Left forelimb (tissue), 1 donor: ENCODE measurements around the gene USP34.
"Not testable (repeated sequence)": the region's sequence is repeated elsewhere in the genome, so short reads cannot be mapped to it uniquely, and the experiment has no call there.

Source experiments
- DNase-seq: peaks from one replicate; pipeline ENCODE4 v3.0.0-alpha.2; 2018; ENCODE audit warnings: low spot score

USP34 gene

DNA sequence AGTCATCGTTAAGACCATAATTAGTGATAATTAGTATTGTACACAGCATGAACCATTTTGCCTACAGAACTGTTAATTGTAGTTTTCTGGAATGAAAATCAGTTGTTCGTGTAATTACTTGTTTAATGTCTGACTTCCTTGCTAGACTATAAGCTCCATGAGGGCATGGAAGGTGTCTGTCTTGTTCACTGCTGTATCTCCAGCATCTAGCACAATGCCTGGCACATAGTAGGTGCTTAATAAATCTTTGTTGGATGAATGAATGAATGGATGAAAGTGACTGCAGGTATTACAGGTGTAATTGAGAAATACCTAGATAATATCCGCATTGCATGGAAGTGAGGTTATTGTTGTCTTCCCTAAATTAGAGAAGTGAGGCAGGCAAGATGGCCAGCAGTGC, 287.1 kb downstream of the USP34 start:
- no peak for DNase-seq

DNA sequence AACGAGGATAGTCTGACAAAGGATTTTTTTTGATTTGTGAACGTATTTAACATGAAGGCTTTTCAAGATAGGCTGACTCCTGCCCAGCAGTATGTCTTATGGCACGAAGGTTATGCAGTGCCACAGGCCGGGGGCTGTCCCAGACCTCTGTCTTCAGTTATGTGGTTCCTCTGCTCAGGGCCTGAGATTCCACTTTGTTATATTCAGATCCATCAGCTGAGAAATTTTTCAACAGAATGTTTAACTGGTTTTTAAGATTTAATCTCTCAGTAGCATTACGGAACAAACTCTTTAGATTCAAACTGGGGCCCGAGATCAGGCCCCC, 288.9 kb downstream of the USP34 start:
- no peak for DNase-seq

DNA sequence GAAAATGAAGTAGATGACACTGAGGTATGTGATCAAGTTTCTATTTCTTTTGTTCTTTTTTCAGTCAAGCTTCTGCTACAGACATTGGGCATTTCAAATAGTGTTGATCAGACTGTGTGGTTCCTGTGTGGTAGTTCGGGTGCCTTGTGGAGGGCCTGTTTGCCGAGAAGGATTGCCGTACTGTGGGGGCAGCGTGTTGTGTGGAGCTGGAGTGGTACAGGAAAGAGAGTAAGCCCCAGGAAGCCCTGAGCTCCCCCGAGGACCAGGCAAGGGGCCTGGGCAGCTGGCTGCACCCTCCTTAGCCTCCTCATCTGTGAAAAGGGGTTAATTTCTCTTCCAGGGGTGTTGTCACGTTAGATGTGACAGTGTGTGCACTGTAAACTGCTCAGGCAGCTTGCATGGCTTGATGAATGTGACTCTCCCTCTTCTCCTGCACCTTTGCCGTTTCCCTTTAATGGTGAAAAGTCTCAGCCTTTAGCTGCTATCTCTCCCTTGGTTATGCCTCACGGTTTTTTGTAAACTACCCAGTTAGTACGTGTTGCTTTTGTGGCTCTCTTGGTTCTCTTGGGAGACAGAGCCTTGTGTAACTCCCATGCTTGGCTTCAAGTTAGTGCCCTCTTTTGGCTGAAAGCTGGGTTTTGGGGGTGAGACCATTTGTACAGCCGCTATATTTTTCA, 289.4 kb downstream of the USP34 start:
- DNase-seq = no peak

DNA sequence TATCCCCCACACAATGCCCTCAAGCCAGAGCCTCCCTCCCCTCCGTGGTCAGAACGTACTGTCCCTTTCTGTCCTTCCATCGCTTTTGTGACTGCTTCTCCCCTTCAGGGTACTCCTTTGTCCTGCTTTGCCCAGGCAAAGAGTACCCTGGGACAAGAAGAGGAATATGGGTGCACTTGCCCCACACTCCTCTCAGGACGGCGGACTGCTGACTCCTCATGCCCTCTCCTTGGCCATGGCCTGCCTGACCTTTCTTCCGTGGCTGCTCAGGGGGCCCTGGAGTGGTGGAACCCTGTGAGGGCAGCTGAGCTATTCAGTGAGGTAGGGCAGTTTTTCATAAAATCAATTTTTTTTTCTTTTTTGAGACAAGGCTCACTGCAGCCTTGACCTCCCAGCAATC, 290.2 kb downstream of the USP34 start:
- DNase-seq = no peak

DNA sequence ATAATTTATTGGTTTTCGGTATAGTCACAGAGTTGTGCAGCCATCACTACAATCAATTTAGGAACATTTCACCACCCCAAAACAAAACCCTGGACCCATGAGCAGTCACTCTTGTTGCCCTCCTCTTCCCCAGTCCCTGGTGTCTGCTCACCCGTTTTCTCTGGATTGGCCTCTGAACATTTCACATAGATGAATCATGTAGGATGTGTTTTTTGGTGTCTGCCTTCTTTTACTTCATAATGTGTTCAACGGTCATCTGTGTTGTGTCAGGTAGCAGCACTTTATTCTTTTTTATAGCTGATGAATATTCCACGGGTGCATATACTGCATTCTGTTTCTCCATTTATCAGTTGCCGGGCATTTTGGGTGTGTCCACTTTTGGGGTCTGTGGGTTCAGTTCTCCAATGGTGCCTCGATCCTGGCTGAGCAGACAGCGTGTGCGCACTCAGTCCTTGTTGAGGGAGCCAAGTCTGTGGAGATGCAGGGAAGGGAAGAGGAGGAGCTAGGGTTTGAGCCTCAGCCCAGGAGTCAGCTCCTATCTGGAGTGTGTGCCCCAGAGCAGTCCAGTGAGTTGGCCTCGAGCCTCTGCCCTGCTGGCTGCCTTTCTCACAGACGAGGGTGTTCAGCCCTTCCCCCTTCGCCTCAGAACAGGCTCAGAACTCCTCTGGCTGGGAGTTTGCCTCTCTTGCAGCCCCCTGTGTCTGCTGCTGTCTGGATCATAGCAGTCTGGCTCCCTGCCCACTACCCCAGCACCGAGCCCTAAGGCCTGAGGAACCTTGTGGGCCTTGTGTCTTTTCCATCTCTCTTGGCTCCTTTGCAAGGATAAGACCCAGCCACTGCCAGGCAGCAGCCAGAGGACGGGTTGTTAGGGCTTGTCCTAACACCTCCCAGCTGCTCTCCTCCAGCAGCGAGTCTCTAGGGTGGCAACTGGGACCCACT, 290.9 kb downstream of the USP34 start:
- DNase-seq = no peak

DNA sequence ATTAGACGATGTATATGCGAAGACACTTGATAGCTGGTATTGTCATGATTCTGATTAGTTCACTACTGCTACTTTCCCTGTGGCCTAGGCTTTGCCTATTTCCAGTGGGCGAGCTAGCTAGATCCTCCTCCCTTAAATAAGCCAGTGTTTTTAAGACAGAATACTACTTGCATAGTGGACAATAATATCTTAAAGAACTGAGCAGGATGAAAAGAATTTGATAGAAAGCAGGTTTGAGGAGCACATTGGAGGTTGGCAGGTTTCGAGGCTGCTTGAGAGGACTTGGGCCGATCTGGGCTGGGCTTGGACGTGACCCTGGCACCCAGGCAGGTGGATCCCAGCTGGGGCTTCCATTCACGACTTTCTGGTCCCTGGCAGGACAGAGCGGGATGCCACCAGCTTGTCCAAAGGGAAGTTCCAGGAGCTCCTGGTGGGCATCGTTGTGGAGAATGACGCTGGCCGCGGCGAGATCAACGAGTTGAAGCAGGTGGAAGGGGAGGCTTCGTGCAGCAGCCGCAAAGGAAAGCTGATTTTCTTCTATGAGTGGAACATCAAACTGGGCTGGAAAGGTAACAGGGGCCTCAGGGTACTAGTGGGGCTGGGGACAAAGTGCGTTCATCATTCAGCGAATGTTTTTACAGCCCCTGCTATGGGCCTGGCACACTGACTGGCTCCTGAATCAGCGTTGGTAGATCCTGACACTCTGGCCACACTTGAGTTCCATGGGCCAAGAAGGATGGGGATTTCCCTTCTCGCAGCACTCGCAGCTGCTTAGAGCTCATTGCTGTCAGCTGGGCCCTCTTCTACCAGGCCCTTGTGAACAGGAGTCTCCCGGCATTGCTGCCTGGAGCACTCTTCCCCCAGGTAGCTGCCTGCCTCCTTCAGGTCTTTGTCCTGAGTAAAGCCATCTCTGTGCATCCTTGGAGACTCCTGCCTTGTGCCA, 292.0 kb downstream of the USP34 start:
- no peak for DNase-seq

DNA sequence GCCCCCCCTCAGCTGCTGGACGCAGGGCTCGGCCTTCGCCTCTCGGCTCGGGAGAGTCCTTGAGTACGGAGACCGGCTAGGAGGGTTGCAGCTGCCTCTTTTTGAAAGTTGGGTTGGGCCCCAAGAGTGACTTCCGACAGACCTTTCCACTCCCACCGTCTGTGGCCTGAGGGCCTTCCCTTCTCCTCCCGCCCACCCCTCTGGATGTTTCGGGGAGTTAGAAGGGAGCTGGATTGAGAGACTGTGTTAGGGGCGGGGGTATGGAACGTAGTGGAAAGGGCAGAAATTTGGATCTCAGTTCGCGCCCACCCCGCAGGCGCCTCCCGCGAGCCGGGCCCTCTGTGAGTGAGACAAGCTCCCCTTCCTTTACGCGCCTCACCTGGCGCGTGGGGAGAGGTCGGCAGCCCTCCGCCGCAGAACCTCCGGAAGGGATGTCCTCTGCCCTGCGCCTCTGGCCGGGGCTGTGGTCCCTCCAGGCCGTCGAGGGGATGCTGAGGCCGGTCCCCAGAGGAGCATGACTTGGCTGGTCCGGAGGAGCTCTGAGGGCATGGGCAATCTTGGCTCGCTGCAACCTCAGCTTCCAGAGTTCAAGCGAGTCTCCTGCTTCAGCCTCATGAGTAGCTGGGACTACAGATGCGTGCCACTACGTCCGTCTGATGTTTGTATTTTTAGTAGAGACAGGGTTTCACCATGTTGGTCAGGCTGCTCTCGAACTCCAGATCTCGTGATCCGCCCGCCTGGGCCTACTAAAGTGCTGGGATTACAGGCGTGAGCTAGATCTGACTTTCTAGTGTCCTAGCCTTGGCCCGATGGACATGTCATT, 292.9 kb downstream of the USP34 start:
- peak; percentile 77 for DNase-seq

DNA sequence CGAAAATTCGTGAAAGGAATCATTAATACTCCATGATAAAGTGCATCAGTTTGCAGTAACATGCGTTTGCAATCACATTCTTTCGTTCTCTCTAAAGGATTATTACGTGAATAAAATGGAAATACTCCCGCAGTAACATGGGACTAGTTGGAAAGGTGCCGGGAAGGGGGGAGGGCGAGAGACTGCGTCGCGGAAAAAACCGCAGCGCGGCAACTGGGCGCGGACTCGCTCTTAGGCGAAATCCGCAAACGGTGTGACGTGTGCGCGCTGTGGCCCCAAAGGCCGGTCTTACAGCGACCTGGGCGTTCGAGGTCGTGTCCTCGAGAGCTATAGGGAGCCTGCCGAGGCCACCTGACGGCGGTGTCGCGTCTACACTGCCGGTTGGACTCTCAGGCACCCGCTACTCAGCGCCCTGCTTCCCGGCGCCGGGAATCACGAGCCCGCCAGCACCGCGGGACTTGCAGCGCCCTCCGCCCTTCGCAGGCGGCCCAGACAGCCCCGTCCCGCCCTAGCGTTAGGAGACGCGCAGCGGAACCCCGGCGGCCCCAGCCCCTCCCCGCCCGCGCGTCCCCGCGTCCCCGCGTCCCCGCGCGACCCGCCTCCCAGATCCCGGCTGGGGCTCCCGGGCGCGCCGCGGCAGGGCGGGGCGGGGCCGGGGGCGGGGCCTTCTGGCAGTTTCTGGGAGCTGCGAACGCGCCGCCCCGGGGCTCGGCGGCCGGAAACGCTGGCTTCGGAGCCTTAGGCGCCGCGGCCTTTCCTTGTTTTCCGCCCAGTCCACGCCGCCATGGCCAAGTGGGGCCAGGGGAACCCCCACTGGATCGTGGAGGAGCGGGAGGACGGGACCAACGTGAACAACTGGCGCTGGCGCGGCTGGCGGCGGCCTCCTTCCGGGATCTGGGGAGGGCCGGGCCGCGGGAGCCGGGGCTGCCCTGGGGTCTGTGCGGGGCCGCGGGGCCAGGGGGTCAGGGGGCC, 293.8 kb downstream of the USP34 start:
- peak; percentile 98 for DNase-seq

DNA sequence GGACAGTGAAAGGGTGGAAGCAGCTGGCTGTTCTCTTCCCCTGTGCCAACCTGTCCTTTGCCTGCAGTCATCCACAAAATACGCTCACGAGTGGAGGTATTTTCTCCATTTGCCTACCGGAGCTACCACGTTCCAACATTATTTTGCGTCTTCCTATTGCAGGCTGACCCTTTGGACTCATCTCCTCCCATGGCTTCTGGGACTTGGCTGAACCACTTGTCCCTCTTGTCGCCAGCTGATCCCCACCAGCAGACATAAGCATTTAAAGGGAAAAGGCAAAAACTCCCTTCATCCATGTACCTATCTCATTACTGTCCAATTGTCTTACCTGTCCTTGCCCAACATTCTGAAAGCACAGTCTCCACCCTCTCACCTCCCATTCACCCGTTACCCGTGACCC, 295.9 kb downstream of the USP34 start:
- DNase-seq = no peak

DNA sequence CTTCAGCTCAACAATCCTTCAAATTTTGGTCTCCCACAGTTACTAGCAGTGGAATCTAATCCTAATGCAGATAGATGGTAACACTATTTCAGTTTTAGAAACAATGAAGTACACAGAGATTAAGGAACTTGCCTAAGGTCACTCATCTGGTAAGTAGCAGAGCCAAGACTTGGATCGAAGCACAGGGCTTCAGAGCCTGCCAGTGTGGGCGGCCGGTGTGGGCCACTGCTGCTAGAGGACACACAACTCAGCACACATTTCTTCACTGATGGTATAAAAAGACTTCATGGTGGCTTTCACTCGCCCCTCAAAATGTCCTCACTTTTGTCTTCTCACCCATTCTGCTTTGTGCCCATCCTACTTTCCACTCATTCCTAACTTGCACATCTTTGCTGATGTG, 297.8 kb downstream of the USP34 start:
- no peak for DNase-seq

DNA sequence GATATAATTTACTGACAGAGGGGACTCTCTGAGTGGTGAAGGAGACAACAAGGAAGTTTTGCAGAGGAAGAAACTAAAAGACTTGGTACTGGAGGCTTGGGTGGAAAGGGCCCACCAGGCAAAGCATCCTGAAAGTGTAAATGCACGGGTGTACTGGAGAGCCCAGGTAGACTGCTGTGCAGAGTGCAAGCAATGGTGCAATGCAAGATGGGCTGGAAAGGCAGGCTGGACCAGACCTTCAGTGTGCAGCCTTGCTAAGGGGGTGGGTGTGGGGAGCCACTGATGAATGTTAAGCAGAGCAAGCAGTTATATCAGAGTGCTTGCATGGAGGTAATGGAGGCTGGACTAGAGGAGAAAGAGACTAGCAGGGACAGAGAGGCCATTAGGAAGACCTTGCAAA, 298.2 kb downstream of the USP34 start:
- no peak for DNase-seq

DNA sequence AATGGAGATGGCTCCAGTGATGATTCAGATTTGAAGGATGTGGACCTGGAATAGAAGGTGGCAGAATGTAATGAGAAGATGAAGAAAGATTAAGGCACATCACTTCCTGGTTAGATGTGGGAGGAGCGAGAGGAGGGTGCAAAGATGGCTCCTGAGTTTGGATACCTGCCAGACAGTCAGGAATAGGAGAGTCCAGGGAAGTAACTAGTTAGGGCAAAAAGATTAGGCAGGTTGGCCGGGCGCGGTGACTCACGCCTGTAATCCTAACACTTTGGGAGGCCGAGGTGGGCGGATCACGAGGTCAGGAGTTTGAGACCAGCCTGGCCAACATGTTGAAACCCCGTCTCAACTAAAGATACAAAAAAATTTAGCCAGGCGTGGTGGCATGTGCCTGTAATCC, 303.3 kb downstream of the USP34 start:
- no peak for DNase-seq

DNA sequence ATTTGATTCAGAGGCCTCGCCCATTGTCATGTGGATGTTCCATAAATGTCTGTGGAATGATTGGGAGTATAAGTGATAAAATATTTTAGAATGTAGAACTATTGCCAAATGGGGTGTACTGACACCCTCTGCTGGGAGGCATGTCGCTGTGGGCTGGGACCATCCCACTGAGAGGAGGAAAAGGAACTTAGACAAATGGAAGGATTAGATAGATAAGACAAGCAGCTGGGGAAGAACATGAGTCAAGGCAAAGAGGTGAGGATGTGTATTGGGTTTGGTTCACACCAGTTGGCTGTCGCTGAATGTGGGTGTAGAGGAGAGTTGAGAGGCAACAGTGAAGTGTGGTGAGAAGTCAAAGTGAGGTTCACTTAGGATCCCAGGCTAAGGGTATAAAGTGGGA, 304.9 kb downstream of the USP34 start:
- DNase-seq = no peak

DNA sequence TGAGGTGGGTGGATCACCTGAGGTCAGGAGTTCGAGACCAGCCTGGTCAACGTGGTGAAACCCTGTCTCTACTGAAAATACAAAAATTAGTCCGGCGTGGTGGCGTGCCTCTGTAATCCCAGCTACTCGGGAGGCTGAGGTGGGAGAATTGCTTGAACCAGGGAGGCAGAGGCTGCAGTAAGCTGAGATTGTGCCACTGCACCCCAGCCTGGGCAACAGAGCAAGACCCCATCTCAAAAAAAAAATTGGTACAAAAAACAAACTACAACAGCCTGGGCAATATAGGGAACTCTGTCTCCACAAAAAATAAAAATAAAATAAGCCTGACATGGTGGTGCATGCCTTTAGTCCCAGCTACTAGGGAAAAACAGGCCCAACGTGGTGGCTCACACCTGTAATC, 305.8 kb downstream of the USP34 start:
- not testable (repeated sequence) for DNase-seq

DNA sequence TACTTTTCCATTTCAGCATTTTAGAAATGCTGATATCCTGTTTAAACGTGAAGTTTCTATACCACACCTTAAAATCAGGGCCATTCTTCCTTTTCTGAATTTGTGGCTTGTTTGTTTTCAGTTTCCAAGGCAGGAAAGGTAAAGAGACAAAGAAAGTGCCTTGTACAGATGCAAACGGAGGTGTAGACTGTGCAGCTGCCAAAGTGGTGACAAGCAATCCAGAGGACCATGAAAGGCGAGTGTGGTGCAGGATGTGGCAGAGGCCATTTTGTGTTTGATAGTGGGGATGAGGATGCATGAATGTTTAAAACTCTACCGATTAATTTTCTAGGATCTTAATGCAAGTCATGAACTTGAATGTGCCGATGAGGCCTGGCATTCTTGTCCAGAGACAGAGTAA, 308.2 kb downstream of the USP34 start:
- DNase-seq = no peak

DNA sequence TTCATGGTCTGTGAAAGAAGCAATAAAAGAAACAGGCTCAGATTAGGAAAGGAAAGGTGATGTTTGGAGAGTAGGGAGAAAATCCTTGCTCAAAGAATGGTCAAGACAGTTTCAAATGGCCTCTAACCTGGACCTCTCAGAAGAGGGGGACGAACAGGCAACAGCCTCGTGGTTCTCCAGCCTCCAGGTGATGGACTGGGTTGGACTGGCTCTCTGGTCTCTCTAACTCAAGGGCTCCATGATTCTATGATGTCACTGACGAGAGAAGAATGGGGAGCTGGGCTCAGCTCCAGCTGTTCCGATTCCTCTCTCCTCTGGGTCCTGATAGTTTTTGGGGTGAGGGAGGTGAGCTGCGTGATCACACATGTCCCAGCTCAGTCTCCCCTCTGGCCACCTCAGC, 309.0 kb downstream of the USP34 start, which contains the start of gene C2orf74:
Gene C2orf74 (plus strand): TSS at position 301 of the 400 bp plus-strand sequence. CDS start 327 bp downstream, outside the sequence.
- DNase-seq = no peak

DNA sequence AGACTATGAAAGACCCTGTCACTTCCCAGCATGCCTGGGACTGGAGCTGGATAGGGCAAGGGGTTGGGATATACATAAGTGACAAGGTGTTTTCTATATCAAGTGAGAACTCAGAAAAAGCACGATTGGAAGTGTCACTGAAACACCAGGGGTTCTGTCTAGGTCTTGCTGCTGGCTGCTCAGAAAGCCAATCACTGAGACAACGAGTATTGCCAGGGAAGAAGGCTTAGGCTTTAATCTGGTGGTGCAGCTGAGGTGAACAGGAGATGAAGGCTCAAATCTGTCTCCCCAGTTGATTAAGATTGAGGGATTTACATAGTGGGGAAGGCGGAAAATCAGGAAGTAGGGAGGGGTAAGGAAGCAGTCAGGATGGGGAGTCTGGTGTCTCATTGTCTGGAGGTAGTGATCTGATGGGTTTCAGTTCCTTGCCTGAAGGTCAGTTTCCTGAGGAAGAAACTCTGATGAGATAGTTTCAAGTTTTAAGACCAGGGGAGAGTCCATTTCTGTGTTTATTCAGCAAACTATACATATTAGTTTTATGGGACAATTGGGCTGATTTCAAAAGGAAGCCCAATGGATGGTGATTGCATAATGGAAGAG, 312.4 kb downstream of the USP34 start:
- DNase-seq = no peak

DNA sequence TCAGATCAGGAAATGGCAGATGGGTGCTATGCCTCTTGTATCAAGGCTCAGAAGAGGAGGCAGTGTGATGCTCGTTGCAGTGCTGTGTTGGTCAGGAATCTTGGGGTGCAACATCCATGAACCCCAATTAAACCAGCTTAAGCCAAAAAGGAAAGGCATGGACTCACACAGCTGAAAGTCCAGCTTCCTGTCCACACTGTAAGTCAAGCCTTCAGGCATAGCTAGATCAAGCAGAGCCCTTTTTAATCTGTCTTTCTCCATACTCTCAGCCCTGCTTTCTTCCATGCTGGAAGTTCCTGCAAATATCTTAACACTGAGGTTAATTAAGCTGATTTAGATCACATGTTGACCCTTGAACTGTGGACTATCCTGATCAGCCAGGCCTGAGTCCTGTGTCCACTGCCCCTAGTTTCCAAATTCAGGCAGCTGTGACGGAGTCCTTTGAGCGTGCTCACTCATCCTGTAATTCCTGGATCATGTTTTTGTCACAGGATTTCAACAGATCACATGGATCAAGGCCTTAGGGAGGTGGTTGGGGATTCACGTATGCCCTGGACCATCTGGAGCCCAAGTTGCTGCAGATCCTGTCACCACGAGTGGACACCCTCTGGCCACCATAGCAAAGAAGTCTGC, 313.4 kb downstream of the USP34 start:
- no peak for DNase-seq

DNA sequence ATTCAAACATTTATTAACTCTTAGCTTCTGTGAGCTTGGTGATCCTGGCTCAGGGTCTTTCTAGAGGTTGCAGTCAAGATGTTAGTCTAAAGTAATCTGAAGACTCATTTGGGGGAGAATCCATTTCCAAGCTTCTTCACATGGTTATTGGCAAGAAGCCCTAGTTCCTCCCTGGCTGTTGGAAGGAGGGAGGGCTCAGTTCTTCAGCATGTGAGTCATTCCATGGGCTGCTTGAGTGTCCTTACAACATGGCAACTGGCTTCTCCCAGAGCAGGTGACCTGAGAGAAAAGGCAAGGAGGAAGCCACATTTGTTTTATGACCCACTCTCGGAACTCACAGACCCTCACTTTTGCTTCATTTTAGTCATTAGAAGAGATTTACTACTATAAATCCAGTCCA, 319.5 kb downstream of the USP34 start:
- no peak for DNase-seq
